HepG2 (cell line): ENCODE data around the gene CXXC5. TPM values are rescaled to one million over a fixed set of nuclear protein-coding genes. Genes with fewer than 3 reads are reported as not detected.

ENCODE experiments used
- ARID4A ChIP-seq: sonication (generic); formaldehyde crosslinking; IDR thresholded peaks from 2 replicates; pipeline ENCODE4 v1.5.0; 2020; ENCODE audit warnings: mild to moderate bottlenecking, missing genetic modification reagents, borderline replicate concordance
- ARID5B ChIP-seq: IDR thresholded peaks from 2 replicates; pipeline ENCODE4 v1.4.0; 2020; ENCODE audit warnings: mild to moderate bottlenecking, missing genetic modification reagents
- BCL6 ChIP-seq: IDR thresholded peaks from 2 replicates; pipeline ENCODE4 v1.6.1; 2016; ENCODE audit warnings: missing genetic modification reagents, missing compliant biosample characterization
- CEBPB ChIP-seq: IDR thresholded peaks from 2 replicates; pipeline ENCODE4 v1.6.1; 2011; ENCODE audit warnings: low read depth, low read length, improper control_type of control experiment, borderline replicate concordance
- CSRNP1 ChIP-seq: sonication (generic); formaldehyde crosslinking; IDR thresholded peaks from 2 replicates; pipeline ENCODE4 v1.8.1; 2023; ENCODE audit warnings: mild to moderate bottlenecking, missing genetic modification reagents
- FOXC1 ChIP-seq: sonication (generic); formaldehyde crosslinking; IDR thresholded peaks from 2 replicates; pipeline ENCODE4 v1.8.0; 2022; ENCODE audit warnings: mild to moderate bottlenecking, missing genetic modification reagents, borderline replicate concordance
- MAX ChIP-seq: IDR thresholded peaks from 2 replicates; pipeline ENCODE4 v1.6.1; 2012; ENCODE audit warnings: inconsistent platforms
- ONECUT2 ChIP-seq: sonication (generic); formaldehyde crosslinking; IDR thresholded peaks from 2 replicates; pipeline ENCODE4 v1.4.0; 2020; ENCODE audit warnings: missing genetic modification reagents
- RXRB ChIP-seq: IDR thresholded peaks from 2 replicates; pipeline ENCODE4 v1.6.1; 2016; ENCODE audit warnings: borderline replicate concordance, missing genetic modification reagents, missing compliant biosample characterization
- SAP130 ChIP-seq: IDR thresholded peaks from 2 replicates; pipeline ENCODE4 v1.6.1; 2016; ENCODE audit warnings: low read depth
- SMARCE1 ChIP-seq: fragments of 450-650 bp; IDR thresholded peaks from 2 replicates; pipeline ENCODE4 v1.6.1; 2017; ENCODE audit warnings: borderline replicate concordance
- STAG1 ChIP-seq: sonication (generic); formaldehyde crosslinking; IDR thresholded peaks from 2 replicates; pipeline ENCODE4 v1.4.0; 2020; ENCODE audit warnings: missing genetic modification reagents
- ZMAT3 ChIP-seq: sonication (generic); formaldehyde crosslinking; conservative IDR thresholded peaks from 2 replicates; pipeline ENCODE4 v1.7.0; 2021; ENCODE audit warnings: missing genetic modification reagents
- ZMYM4 ChIP-seq: sonication (generic); formaldehyde crosslinking; IDR thresholded peaks from 2 replicates; pipeline ENCODE4 v1.8.1; 2023; ENCODE audit warnings: mild to moderate bottlenecking, missing genetic modification reagents
- ZNF10 ChIP-seq: sonication (generic); formaldehyde crosslinking; IDR thresholded peaks from 2 replicates; pipeline ENCODE4 v1.4.0; 2020; ENCODE audit warnings: mild to moderate bottlenecking, low read depth, missing genetic modification reagents, borderline replicate concordance
- ZNF12 ChIP-seq: sonication (generic); formaldehyde crosslinking; IDR thresholded peaks from 2 replicates; pipeline ENCODE4 v1.5.0; 2020; ENCODE audit warnings: missing genetic modification reagents
- ZNF788 ChIP-seq: sonication (generic); formaldehyde crosslinking; IDR thresholded peaks from 2 replicates; pipeline ENCODE4 v1.5.0; 2020; ENCODE audit warnings: mild to moderate bottlenecking, missing genetic modification reagents, borderline replicate concordance
- ZSCAN21 ChIP-seq: sonication (generic); formaldehyde crosslinking; IDR thresholded peaks from 2 replicates; pipeline ENCODE4 v1.8.0; 2022; ENCODE audit warnings: mild to moderate bottlenecking, missing genetic modification reagents, moderate library complexity, borderline replicate concordance
- ZSCAN25 ChIP-seq: sonication (generic); formaldehyde crosslinking; IDR thresholded peaks from 2 replicates; pipeline ENCODE4 v1.8.0; 2022; ENCODE audit warnings: mild to moderate bottlenecking, missing genetic modification reagents
- ZSCAN9 ChIP-seq: IDR thresholded peaks from 2 replicates; pipeline ENCODE4 v1.6.1; 2016; ENCODE audit warnings: borderline replicate concordance
- polyA plus RNA-seq, 8 experiments: library from polyadenylated mRNA; depleted of rRNA in 3 of 8; stranded (reverse) in 7 of 8; unstranded in 1 of 8; fragments of >200 nt; fragmentation: Illumina TruSeq in 4 of 8; extraction: Trizol in 4 of 8; gene quantifications; 2 replicates each; pipeline versions ENCODE4 v1.2.1 to v1.2.3, GENCODE V29; 2011 to 2016; ENCODE audit warnings: low read depth in 4 of 8, missing spikeins in 1 of 8, mixed read lengths in 1 of 8; ENCODE audit not compliant: insufficient read depth in 1 of 8
- total RNA-seq, 5 experiments: library from RNA; depleted of rRNA; stranded (reverse); fragments of >200 nt; fragmentation: Illumina TruSeq; extraction: Trizol; gene quantifications; 2 replicates each; pipeline ENCODE4 v1.2.3, GENCODE V29; 2016; ENCODE audit warnings: low read depth in 1 of 5

CXXC5 gene
- total and polyA plus RNA-seq, 2 of the 13 experiments (the other 11 are each of a cell fraction or from before 2014, with no cell fraction given) = 32.3 to 33.0 TPM

GRCh38 chr5:139701056-139701741 lies 53.0 kb downstream of the CXXC5 start (continued):
- TF ChIP-seq ARID5B (peak; percentile 79; the same call in 1 of the 2 replicates), RXRB (CRISPR knock-in tag) (peak; percentile 74; the same call in 1 of the 2 replicates), SAP130 (CRISPR knock-in tag) (peak; percentile 72), ONECUT2 (CRISPR knock-in tag) (no peak; the same call in 1 of the 2 replicates), FOXC1 (no peak), ARID4A (CRISPR knock-in tag) (peak; percentile 46; the same call in 1 of the 2 replicates), ZSCAN21 (CRISPR knock-in tag) (0 out of 2 replicates have a peak, but pooled peaks have one; percentile 18), CSRNP1 (CRISPR knock-in tag) (peak; percentile 27; the same call in 1 of the 2 replicates), ZNF10 (CRISPR knock-in tag) (no peak), ZSCAN9 (CRISPR knock-in tag) (peak; percentile 20; the same call in 1 of the 2 replicates), ZNF12 (CRISPR knock-in tag) (no peak), ZMYM4 (no peak), ZNF788 (CRISPR knock-in tag) (peak; percentile 75; the same call in 1 of the 2 replicates), MAX (no peak; the same call in 1 of the 2 replicates), BCL6 (CRISPR knock-in tag) (peak; percentile 55; the same call in 1 of the 2 replicates), SMARCE1 (no peak), ZSCAN25 (CRISPR knock-in tag) (no peak), ZMAT3 (CRISPR knock-in tag) (no peak), CEBPB (no peak), STAG1 (no peak; the same call in 1 of the 2 replicates)
